Suprapubic skin (tissue), 4 donors: ENCODE results near the gene AACS.

ENCODE experiments used
- CTCF ChIP-seq, 2 donors: fragments of 200-600 bp in 1 of 2; fragments of 450-650 bp in 1 of 2; sonication (generic) in 1 of 2; IDR thresholded peaks; one replicate each; pipeline ENCODE4 v1.5.1; 2016 to 2019; ENCODE audit warnings: antibody characterized with exemption in 2 of 2, mild to moderate bottlenecking in 1 of 2, moderate library complexity in 1 of 2
- POLR2A ChIP-seq, 2 donors: fragments of 450-650 bp; IDR thresholded peaks; one replicate each; pipeline ENCODE4 v1.6.1; 2017; ENCODE audit warnings: antibody characterized with exemption in 2 of 2, mild to moderate bottlenecking in 2 of 2, moderate library complexity in 2 of 2
- POLR2AphosphoS5 ChIP-seq, 3 donors: sonication (generic); formaldehyde crosslinking; IDR thresholded peaks; one replicate each; pipeline ENCODE4 v1.6.1; 2017; ENCODE audit warnings: antibody characterized with exemption in 3 of 3

- TF ChIP-seq CTCF (IDR thresholded peaks at IDR 0.05) (no peak), POLR2A (IDR thresholded peaks at IDR 0.05) (no peak), POLR2AphosphoS5 (IDR thresholded peaks at IDR 0.05) (no peak)
These were observed 44.1 kb upstream of the AACS start for GRCh38 chr12:125021096-125021495.
